ENCODE data around the gene PHACTR1.
A peak's percentile ranks its signal among the peaks of the same experiment; 100 is the strongest.
"Not testable (repeated sequence)": the region's sequence is repeated elsewhere in the genome, so short reads cannot be mapped to it uniquely, and the experiment has no call there.

Gene PHACTR1

GRCh38 chr6:13243745-13244144 is 527.2 kb downstream of the PHACTR1 start:
- not testable (repeated sequence) for H2BK5ac ChIP-seq (ENCODE audit: low read length); H3K27me3 ChIP-seq (ENCODE audit: control insufficient read depth in 3 of 3, insufficient read depth in 3 of 3, low read depth in 1 of 3, low read length in 3 of 3); H3K36me3 ChIP-seq (replicated peaks in 1 of 2; ENCODE audit: control insufficient read depth in 2 of 2, insufficient read depth in 2 of 2, low read length in 2 of 2); H3K27ac ChIP-seq (replicated peaks; ENCODE audit: low read length); H2BK120ac ChIP-seq (ENCODE audit: low read depth, low read length); H3K4ac ChIP-seq (ENCODE audit: low read length); H3K4me2 ChIP-seq (ENCODE audit: insufficient read depth, low read length, poor library complexity, severe bottlenecking); H3K4me3 ChIP-seq (ENCODE audit: low read length in 2 of 2); H3K4me1 ChIP-seq (ENCODE audit: control insufficient read depth in 2 of 2, insufficient read depth in 1 of 2, low read depth in 1 of 2, low read length in 2 of 2); H4K8ac ChIP-seq (ENCODE audit: low read depth, low read length); H2AK5ac ChIP-seq (ENCODE audit: low read depth, low read length); H3K18ac ChIP-seq (ENCODE audit: low read length); H3K9ac ChIP-seq (ENCODE audit: low read depth, low read length, poor library complexity); H2BK15ac ChIP-seq (ENCODE audit: low read length); H4K91ac ChIP-seq (ENCODE audit: low read depth, low read length, poor library complexity); H2AFZ ChIP-seq (ENCODE audit: low read length); H3K79me1 ChIP-seq (ENCODE audit: low read depth, low read length); H3K14ac ChIP-seq (ENCODE audit: low read length); H2BK12ac ChIP-seq (ENCODE audit: low read length); H3K9me3 ChIP-seq (replicated peaks in 1 of 2; ENCODE audit: control insufficient read depth in 2 of 2, insufficient read depth in 1 of 2, low read depth in 1 of 2, low read length in 2 of 2); DNase-seq (ENCODE audit: low spot score); H3K23ac ChIP-seq (ENCODE audit: low read depth, low read length, poor library complexity)
- WGBS, 2 donors (ENCODE audit: extremely low coverage in 2 of 2, insufficient read length in 2 of 2, insufficient replicate concordance in 1 of 2), result no CpG with 5 or more reads among the region's 5 CpGs

DNA sequence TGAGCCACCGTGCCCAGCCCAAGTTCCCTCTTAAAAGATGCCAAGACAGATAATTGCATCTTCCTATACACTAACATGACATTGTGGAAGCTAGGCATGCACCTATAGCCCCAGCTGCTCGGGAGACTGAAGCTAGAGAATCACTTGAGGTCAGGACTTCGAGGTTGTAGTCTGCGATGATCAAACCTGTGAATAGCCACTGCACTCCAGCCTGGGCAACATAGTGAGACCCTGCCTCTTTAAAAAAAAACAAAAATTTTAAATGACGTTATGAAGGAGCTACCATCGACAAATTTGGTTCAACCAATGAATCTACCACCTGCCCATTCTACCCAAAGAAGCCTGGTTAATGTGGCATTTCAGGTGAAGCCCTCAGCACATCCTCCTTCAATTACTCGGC is 531.1 kb downstream of the PHACTR1 start:
- Histone ChIP-seq H3K36me3 (replicated peaks in 1 of 2; ENCODE audit: control insufficient read depth in 2 of 2, insufficient read depth in 2 of 2, low read length in 2 of 2) (no peaks in the 10 kb centered on the region), H3K18ac (ENCODE audit: low read length) (no peak overlapping the region), H3K4me2 (ENCODE audit: insufficient read depth, low read length, poor library complexity, severe bottlenecking) (no peak overlapping the region), H3K14ac (ENCODE audit: low read length) (no peak overlapping the region), H3K4ac (ENCODE audit: low read length) (no peak overlapping the region), H2BK12ac (ENCODE audit: low read length) (no peak overlapping the region), H3K23ac (ENCODE audit: low read depth, low read length, poor library complexity) (peak overlapping the region; percentile 12), H3K27me3 (ENCODE audit: control insufficient read depth in 3 of 3, insufficient read depth in 3 of 3, low read depth in 1 of 3, low read length in 3 of 3) (no peaks in the 10 kb centered on the region), H4K8ac (ENCODE audit: low read depth, low read length) (no peak overlapping the region), H2BK15ac (ENCODE audit: low read length) (no peak overlapping the region), H4K91ac (ENCODE audit: low read depth, low read length, poor library complexity) (no peak overlapping the region), H3K4me1 (ENCODE audit: control insufficient read depth in 2 of 2, insufficient read depth in 1 of 2, low read depth in 1 of 2, low read length in 2 of 2) (peaks cover 9 to 12% of the 10 kb centered on the region in 2 donors), H2AK5ac (ENCODE audit: low read depth, low read length) (no peak overlapping the region), H2AFZ (ENCODE audit: low read length) (peak overlapping the region; percentile 41), H3K9me3 (replicated peaks in 1 of 2; ENCODE audit: control insufficient read depth in 2 of 2, insufficient read depth in 1 of 2, low read depth in 1 of 2, low read length in 2 of 2) (no peaks in the 10 kb centered on the region), H2BK5ac (ENCODE audit: low read length) (no peak overlapping the region), H3K27ac (replicated peaks; ENCODE audit: low read length) (no peak overlapping the region), H3K79me1 (ENCODE audit: low read depth, low read length) (no peaks in the 10 kb centered on the region), H2BK120ac (ENCODE audit: low read depth, low read length) (no peak overlapping the region), H3K4me3 (ENCODE audit: low read length in 2 of 2) (no peak overlapping the region), H3K9ac (ENCODE audit: low read depth, low read length, poor library complexity) (no peak overlapping the region)
- DNase-seq (ENCODE audit: low spot score), result no peak
- WGBS, 2 donors (ENCODE audit: extremely low coverage in 2 of 2, insufficient read length in 2 of 2, insufficient replicate concordance in 1 of 2), result no CpG with 5 or more reads among the region's 7 CpGs

- H3K4me2 ChIP-seq (ENCODE audit: insufficient read depth, low read length, poor library complexity, severe bottlenecking), result no peak overlapping the region
- no peak overlapping the region for H3K4me3 ChIP-seq (ENCODE audit: low read length in 2 of 2)
- no peak for DNase-seq (ENCODE audit: low spot score)
- WGBS, 2 donors (ENCODE audit: extremely low coverage in 2 of 2, insufficient read length in 2 of 2, insufficient replicate concordance in 1 of 2), result no CpG with 5 or more reads among the region's 3 CpGs
- no peaks in the 10 kb centered on the region for H3K79me1 ChIP-seq (ENCODE audit: low read depth, low read length)
- no peak overlapping the region for H2BK5ac ChIP-seq (ENCODE audit: low read length)
- peaks cover 9 to 12% of the 10 kb centered on the region in 2 donors for H3K4me1 ChIP-seq (ENCODE audit: control insufficient read depth in 2 of 2, insufficient read depth in 1 of 2, low read depth in 1 of 2, low read length in 2 of 2)
- H3K14ac ChIP-seq (ENCODE audit: low read length), result no peak overlapping the region
- no peaks in the 10 kb centered on the region for H3K36me3 ChIP-seq (replicated peaks in 1 of 2; ENCODE audit: control insufficient read depth in 2 of 2, insufficient read depth in 2 of 2, low read length in 2 of 2)
- H3K18ac ChIP-seq (ENCODE audit: low read length), result no peak overlapping the region
- H3K27ac ChIP-seq (replicated peaks; ENCODE audit: low read length), result no peak overlapping the region
- no peak overlapping the region for H3K9ac ChIP-seq (ENCODE audit: low read depth, low read length, poor library complexity)
- H4K8ac ChIP-seq (ENCODE audit: low read depth, low read length), result no peak overlapping the region
- peak overlapping the region; percentile 41 for H2AFZ ChIP-seq (ENCODE audit: low read length)
- H3K4ac ChIP-seq (ENCODE audit: low read length), result no peak overlapping the region
- H2BK15ac ChIP-seq (ENCODE audit: low read length), result no peak overlapping the region
- H2BK12ac ChIP-seq (ENCODE audit: low read length), result no peak overlapping the region
- H2BK120ac ChIP-seq (ENCODE audit: low read depth, low read length), result no peak overlapping the region
- H3K23ac ChIP-seq (ENCODE audit: low read depth, low read length, poor library complexity), result peak overlapping the region; percentile 12
- H3K9me3 ChIP-seq (replicated peaks in 1 of 2; ENCODE audit: control insufficient read depth in 2 of 2, insufficient read depth in 1 of 2, low read depth in 1 of 2, low read length in 2 of 2), result no peaks in the 10 kb centered on the region
- H3K27me3 ChIP-seq (ENCODE audit: control insufficient read depth in 3 of 3, insufficient read depth in 3 of 3, low read depth in 1 of 3, low read length in 3 of 3), result peaks cover 0 to 4% (median 0%) of the 10 kb centered on the region in 3 experiments
- no peak overlapping the region for H4K91ac ChIP-seq (ENCODE audit: low read depth, low read length, poor library complexity)
- H2AK5ac ChIP-seq (ENCODE audit: low read depth, low read length), result no peak overlapping the region
Measured at GRCh38 chr6:13248053-13248452, 531.5 kb downstream of the PHACTR1 start.

DNA sequence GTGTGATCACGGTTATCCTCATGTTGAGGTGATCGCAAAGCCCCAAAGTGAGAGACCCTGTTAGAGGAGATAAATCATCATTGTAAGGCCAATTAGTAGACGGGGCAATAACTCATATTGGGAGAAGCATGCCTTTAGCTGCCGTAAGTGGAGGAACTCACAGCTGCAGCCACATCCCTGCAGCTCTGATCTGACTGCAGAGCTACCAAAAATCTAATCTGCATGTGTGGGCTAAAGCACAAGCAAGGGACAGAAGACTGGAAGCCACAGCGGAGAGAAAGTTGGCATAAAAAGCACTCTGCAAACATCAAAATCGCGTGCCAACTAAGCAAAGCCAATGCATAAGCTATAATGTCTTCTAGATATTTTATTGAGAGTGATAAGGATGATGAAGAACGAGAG is 532.0 kb downstream of the PHACTR1 start:
- H2BK120ac ChIP-seq (ENCODE audit: low read depth, low read length), result no peak overlapping the region
- no peak overlapping the region for H2AK5ac ChIP-seq (ENCODE audit: low read depth, low read length)
- no peak overlapping the region for H3K4me2 ChIP-seq (ENCODE audit: insufficient read depth, low read length, poor library complexity, severe bottlenecking)
- H3K79me1 ChIP-seq (ENCODE audit: low read depth, low read length), result no peaks in the 10 kb centered on the region
- H3K9me3 ChIP-seq (replicated peaks in 1 of 2; ENCODE audit: control insufficient read depth in 2 of 2, insufficient read depth in 1 of 2, low read depth in 1 of 2, low read length in 2 of 2), result no peaks in the 10 kb centered on the region
- H3K18ac ChIP-seq (ENCODE audit: low read length), result peak overlapping the region; percentile 38
- no peak overlapping the region for H2BK12ac ChIP-seq (ENCODE audit: low read length)
- H3K4me3 ChIP-seq (ENCODE audit: low read length in 2 of 2), result no peak overlapping the region
- H3K36me3 ChIP-seq (replicated peaks in 1 of 2; ENCODE audit: control insufficient read depth in 2 of 2, insufficient read depth in 2 of 2, low read length in 2 of 2), result no peaks in the 10 kb centered on the region
- no peak overlapping the region for H3K4ac ChIP-seq (ENCODE audit: low read length)
- H3K27ac ChIP-seq (replicated peaks; ENCODE audit: low read length), result no peak overlapping the region
- WGBS, 2 donors (ENCODE audit: extremely low coverage in 2 of 2, insufficient read length in 2 of 2, insufficient replicate concordance in 1 of 2), result no CpG with 5 or more reads among the region's 8 CpGs
- DNase-seq (ENCODE audit: low spot score), result no peak
- H4K91ac ChIP-seq (ENCODE audit: low read depth, low read length, poor library complexity), result no peak overlapping the region
- H2BK15ac ChIP-seq (ENCODE audit: low read length), result no peak overlapping the region
- peaks cover 0 to 5% (median 0%) of the 10 kb centered on the region in 3 experiments for H3K27me3 ChIP-seq (ENCODE audit: control insufficient read depth in 3 of 3, insufficient read depth in 3 of 3, low read depth in 1 of 3, low read length in 3 of 3)
- peak overlapping the region; percentile 41 for H2AFZ ChIP-seq (ENCODE audit: low read length)
- peaks cover 9 to 12% of the 10 kb centered on the region in 2 donors for H3K4me1 ChIP-seq (ENCODE audit: control insufficient read depth in 2 of 2, insufficient read depth in 1 of 2, low read depth in 1 of 2, low read length in 2 of 2)
- no peak overlapping the region for H3K9ac ChIP-seq (ENCODE audit: low read depth, low read length, poor library complexity)
- no peak overlapping the region for H3K23ac ChIP-seq (ENCODE audit: low read depth, low read length, poor library complexity)
- no peak overlapping the region for H3K14ac ChIP-seq (ENCODE audit: low read length)
- H4K8ac ChIP-seq (ENCODE audit: low read depth, low read length), result no peak overlapping the region
- H2BK5ac ChIP-seq (ENCODE audit: low read length), result no peak overlapping the region
